GM12878 (cell line): ENCODE data around the gene PSMD1. TPM values are rescaled to one million over a fixed set of nuclear protein-coding genes. Genes with fewer than 3 reads are reported as not detected.

ENCODE experiments used
- ATAC-seq: fragments of 200-7000 bp; cut with Tn5 transposase; 3 replicates; pipeline ENCODE4 v1.9.1; 2020; ENCODE audit warnings: mild to moderate bottlenecking, moderate library complexity
- BruUV-seq: library from RNA; stranded (reverse); fragments of 400-500 nt; replicated peaks from 2 replicates; lab custom pipeline; 2021; lab: Mats Ljungman, UMichigan
- CTCF ChIA-PET: fragments of 300-600 bp; sonication (Branson Sonifier 250); formaldehyde crosslinking; extraction: SDS; loops from one replicate; lab custom pipeline; 2021; ENCODE audit warnings: inconsistent platforms; lab: Yijun Ruan, JAX
- POLR2A ChIA-PET: fragments of 350-600 bp; formaldehyde crosslinking; extraction: SDS; loops from one replicate; lab custom pipeline; 2021; ENCODE audit warnings: inconsistent platforms; lab: Charles Lee
- RAD21 ChIA-PET: fragments of 300-600 bp; sonication (Branson Sonifier 250); formaldehyde crosslinking; loops from one replicate; lab custom pipeline; 2023; ENCODE audit warnings: antibody characterized with exemption; ENCODE audit not compliant: unreplicated experiment; lab: Charles Lee
- SMC1A ChIA-PET: fragments of 300-600 bp; sonication (Branson Sonifier 250); formaldehyde crosslinking; loops from one replicate; lab custom pipeline; 2023; ENCODE audit not compliant: unreplicated experiment, uncharacterized antibody; lab: Charles Lee
- DNase-seq: peaks from one replicate; pipeline ENCODE4 v3.0.0-alpha.2; 2011; ENCODE audit warnings: low read depth, low spot score
- FAIRE-seq: peaks from 3 replicates; lab custom pipeline; 2011; peaks lifted over from hg19 to GRCh38; lab: Jason Lieb, UNC
- H2AFZ ChIP-seq: 2 replicates; pipeline ENCODE4 v1.6.0; 2011; ENCODE audit warnings: low read depth, low read length, control low read depth; ENCODE audit not compliant: control insufficient read depth
- H3K27ac ChIP-seq: 2 replicates; pipeline ENCODE4 v1.5.1; 2011; ENCODE audit warnings: control low read depth; ENCODE audit not compliant: control insufficient read depth, insufficient read depth
- H3K27me3 ChIP-seq, 2 experiments: replicated peaks in 1 of 2; 2 replicates each; pipeline versions ENCODE4 v1.6.0 to v1.6.1; 2011; ENCODE audit warnings: low read length in 1 of 2; ENCODE audit not compliant: control insufficient read depth in 2 of 2, insufficient read depth in 2 of 2
- H3K36me3 ChIP-seq, 2 experiments: 2 replicates each; pipeline ENCODE4 v1.5.1; 2011; ENCODE audit warnings: low read length in 1 of 2; ENCODE audit not compliant: control insufficient read depth in 2 of 2, insufficient read depth in 2 of 2
- H3K4me1 ChIP-seq: 2 replicates; pipeline ENCODE4 v1.6.1; 2011; ENCODE audit warnings: mild to moderate bottlenecking, low read length, moderate library complexity, mixed read lengths; ENCODE audit not compliant: control insufficient read depth, insufficient read depth
- H3K4me2 ChIP-seq: 2 replicates; pipeline ENCODE4 v1.6.0; 2011; ENCODE audit warnings: control low read depth; ENCODE audit not compliant: control insufficient read depth, insufficient read depth
- H3K4me3 ChIP-seq: fragments of 200-600 bp; sonication (generic); 2 replicates; pipeline ENCODE4 v1.5.1; 2016
- H3K79me2 ChIP-seq: 2 replicates; pipeline ENCODE4 v1.6.0; 2011; ENCODE audit warnings: low read length; ENCODE audit not compliant: control insufficient read depth, insufficient read depth
- H3K9ac ChIP-seq: 2 replicates; pipeline ENCODE4 v1.8.0; 2011; ENCODE audit warnings: low read length, control low read depth, mixed read lengths; ENCODE audit not compliant: control insufficient read depth, insufficient read depth
- H3K9me3 ChIP-seq: replicated peaks from 3 replicates; pipeline ENCODE4 v1.5.1; 2011; ENCODE audit warnings: mild to moderate bottlenecking, low read length; ENCODE audit not compliant: control insufficient read depth, insufficient read depth
- H4K20me1 ChIP-seq: 2 replicates; pipeline ENCODE4 v1.6.0; 2011; ENCODE audit not compliant: control insufficient read depth, insufficient read depth
- ATF3 ChIP-seq: IDR thresholded peaks from 2 replicates; pipeline ENCODE4 v1.6.1; 2011; ENCODE audit warnings: low read depth, mild to moderate bottlenecking, low read length, moderate library complexity, borderline replicate concordance; ENCODE audit errors: extremely low read depth
- BACH1 ChIP-seq: fragments of 450-650 bp; IDR thresholded peaks from 2 replicates; pipeline ENCODE4 v1.6.1; 2017; ENCODE audit warnings: mild to moderate bottlenecking, borderline replicate concordance
- CEBPZ ChIP-seq: fragments of 150-350 bp; IDR thresholded peaks from 2 replicates; pipeline ENCODE4 v1.6.1; 2016; ENCODE audit warnings: low read depth, low read length
- GABPA ChIP-seq: IDR thresholded peaks from 2 replicates; pipeline ENCODE4 v1.6.1; 2014; ENCODE audit warnings: antibody characterized with exemption, low read depth, mild to moderate bottlenecking, inconsistent platforms
- IKZF1 ChIP-seq: fragments of 450-650 bp; conservative IDR thresholded peaks from 2 replicates; pipeline ENCODE4 v1.6.1; 2017; ENCODE audit warnings: antibody characterized with exemption, mild to moderate bottlenecking
- IRF5 ChIP-seq: fragments of 450-650 bp; IDR thresholded peaks from 2 replicates; pipeline ENCODE4 v1.6.1; 2017; ENCODE audit warnings: borderline replicate concordance
- SRF ChIP-seq, 2 experiments: IDR thresholded peaks; 2 replicates each; pipeline ENCODE4 v1.6.1; 2011; ENCODE audit warnings: low read depth in 2 of 2, low read length in 2 of 2, mild to moderate bottlenecking in 1 of 2, moderate library complexity in 1 of 2
- TCF7 ChIP-seq: IDR thresholded peaks from 2 replicates; pipeline ENCODE4 v1.6.1; 2014; ENCODE audit warnings: antibody characterized with exemption, borderline replicate concordance
- ZNF24 ChIP-seq: fragments of 450-650 bp; IDR thresholded peaks from 2 replicates; pipeline ENCODE4 v1.6.1; 2017; ENCODE audit warnings: antibody characterized with exemption, mild to moderate bottlenecking
- whole genome bisulfite sequencing: methylation state at CpG from one replicate; pipeline ENCODE4 v1.1.6; 2016; ENCODE audit warnings: low lambda C conversion rate; ENCODE audit not compliant: insufficient replicate concordance, insufficient coverage; ENCODE audit errors: missing lambda C conversion rate; 5-methylcytosine and 5-hydroxymethylcytosine counted together
- in situ Hi-C: fragments of 300-500 bp; cut with MboI; formaldehyde crosslinking; loops from 9 replicates; pipeline ENCODE4 v1.14.3; 2018; ENCODE audit warnings: mixed read lengths
- intact Hi-C: fragments of 100-400 bp; cut with micrococcal nuclease; formaldehyde crosslinking; loops from one replicate; pipeline ENCODE4 v1.14.2; 2022; ENCODE audit not compliant: unreplicated experiment
- polyA plus RNA-seq, 11 experiments: library from polyadenylated mRNA; depleted of rRNA in 4 of 11; unstranded in 6 of 11; stranded (reverse) in 5 of 11; fragments of >200 nt; fragmentation: Nextera tagmentation in 4 of 11; fragmentation: Illumina TruSeq in 1 of 11; extraction: Ambion mirVana in 4 of 11; extraction: Trizol in 1 of 11; gene quantifications; 1 replicate in 1 of 11; 2 replicates in 10 of 11; pipeline versions ENCODE4 v1.2.1 to v1.2.3, GENCODE V29; 2011 to 2016; ENCODE audit warnings: inconsistent platforms in 2 of 11, missing spikeins in 2 of 11, low read depth in 1 of 11
- total RNA-seq, 4 experiments: library from RNA; depleted of rRNA in 3 of 4; stranded (reverse); fragments of >200 nt in 3 of 4; fragmentation: Illumina TruSeq in 1 of 4; extraction: Trizol in 1 of 4; gene quantifications; 2 replicates each; pipeline versions ENCODE4 v1.2.1 to v1.2.3, GENCODE V29; 2013 to 2021

PSMD1 gene
- total and polyA plus RNA-seq, 10 of the 15 experiments (the other 5 are each of a cell fraction or from before 2014, with no cell fraction given) = 87.4 to 220 (median 139) TPM

- Histone ChIP-seq H3K27me3 (peaks cover 0 to 2% of the 10 kb centered on the region in 2 experiments; a peak in 2 of 4 replicates), H3K4me3 (no peak overlapping the region), H3K9me3 (no peaks in the 10 kb centered on the region), H4K20me1 (no peaks in the 10 kb centered on the region), H3K4me1 (no peaks in the 10 kb centered on the region), H3K4me2 (no peak overlapping the region), H3K36me3 (no peaks in the 10 kb centered on the region), H3K9ac (no peak overlapping the region), H2AFZ (no peak overlapping the region), H3K27ac (no peak overlapping the region), H3K79me2 (no peaks in the 10 kb centered on the region)
- intact Hi-C loops = no loop called here
- RAD21 ChIA-PET = no interaction called here
- in situ Hi-C loops = no loop called here
- DNase-seq (no peak), FAIRE-seq (no peak), ATAC-seq (no peak)
- no TSS peak for BruUV-seq
- SMC1A ChIA-PET = interaction anchor here (1.0 to 1.3 kb wide), 2 partner anchors 8 to 89 kb away, joined by 4 read pairs; no protein-coding TSS in a partner anchor
- POLR2A ChIA-PET = no interaction called here
- whole genome bisulfite sequencing = 14% methylated on average over 7 of the region's 7 CpGs
- no peak for TF ChIP-seq IKZF1
- CTCF ChIA-PET = interaction anchor here (0.7 to 0.9 kb wide), 2 partner anchors 9 to 191 kb away, joined by 3 read pairs; no protein-coding TSS in a partner anchor
Measured at GRCh38 chr2:231015478-231015877, 41.2 kb upstream of the PSMD1 start.

- no peaks in the 10 kb centered on the region for H3K36me3 ChIP-seq
- ChIA-PET SMC1A (interaction anchor here (1.0 to 1.3 kb wide), 2 partner anchors 9 to 88 kb away, joined by 4 read pairs; no protein-coding TSS in a partner anchor), CTCF (interaction anchor here (0.7 to 0.9 kb wide), 2 partner anchors 10 to 192 kb away, joined by 3 read pairs; no protein-coding TSS in a partner anchor), RAD21 (interaction anchor here (0.6 to 1.5 kb wide), 2 partner anchors 192 to 412 kb away, joined by 3 to 4 read pairs; no protein-coding TSS in a partner anchor), POLR2A (no interaction called here)
- peaks cover 0 to 2% of the 10 kb centered on the region in 2 experiments; a peak in 2 of 4 replicates for H3K27me3 ChIP-seq
- H3K4me1 ChIP-seq = no peaks in the 10 kb centered on the region
- intact Hi-C loops = no loop called here
- DNase-seq (no peak), ATAC-seq (no peak), FAIRE-seq (no peak)
- H3K27ac ChIP-seq = no peak overlapping the region
- H3K4me3 ChIP-seq = no peak overlapping the region
- no peaks in the 10 kb centered on the region for H4K20me1 ChIP-seq
- no peak overlapping the region for H3K4me2 ChIP-seq
- H3K9ac ChIP-seq = no peak overlapping the region
- H3K79me2 ChIP-seq = no peaks in the 10 kb centered on the region
- H2AFZ ChIP-seq = no peak overlapping the region
- H3K9me3 ChIP-seq = no peaks in the 10 kb centered on the region
- in situ Hi-C loops = no loop called here
- BruUV-seq = no TSS peak
- WGBS = 52% methylated on average over 3 of the region's 3 CpGs
- TF ChIP-seq SRF (IDR thresholded peaks at IDR 0.05; ENCODE audit: low read depth in 2 of 2, low read length in 2 of 2) = no peak
- no peak for TF ChIP-seq CEBPZ
- no peak for TF ChIP-seq IRF5
- TF ChIP-seq ZNF24 = no peak
- no peak for TF ChIP-seq ATF3
- no peak for TF ChIP-seq GABPA
- TF ChIP-seq BACH1 = no peak
- TF ChIP-seq TCF7 = no peak
Measured at GRCh38 chr2:231015926-231016325, 40.7 kb upstream of the PSMD1 start.
